Measurements from ENCODE around the gene COL26A1.
"Not testable (repeated sequence)": the region's sequence is repeated elsewhere in the genome, so short reads cannot be mapped to it uniquely, and the experiment has no call there.

Gene COL26A1

GRCh38 chr7:101505510-101505909 is 142.8 kb downstream of the COL26A1 start:
- not testable (repeated sequence) for DNase-seq

- no peak for DNase-seq
Observed at GRCh38 chr7:101506531-101506930, 143.9 kb downstream of the COL26A1 start.

- DNase-seq = no peak
Observed at GRCh38 chr7:101507327-101507726, 144.7 kb downstream of the COL26A1 start.

- DNase-seq = peak; percentile 75
Observed at GRCh38 chr7:101507791-101508252, 145.1 kb downstream of the COL26A1 start.

- DNase-seq = no peak
Observed at GRCh38 chr7:101510297-101510696, 147.6 kb downstream of the COL26A1 start.

GRCh38 chr7:101511965-101512364 is 149.3 kb downstream of the COL26A1 start:
- no peak for DNase-seq

GRCh38 chr7:101516851-101517250 is 154.2 kb downstream of the COL26A1 start:
- no peak for DNase-seq

- DNase-seq = no peak
Observed at GRCh38 chr7:101517304-101517703, 154.6 kb downstream of the COL26A1 start.

- DNase-seq = no peak
Observed at GRCh38 chr7:101518336-101518735, 155.7 kb downstream of the COL26A1 start.

GRCh38 chr7:101519324-101520023 is 156.8 kb downstream of the COL26A1 start:
- no peak for DNase-seq

- DNase-seq = no peak
Observed at GRCh38 chr7:101521430-101521925, 158.8 kb downstream of the COL26A1 start.

GRCh38 chr7:101522021-101522420 is 159.3 kb downstream of the COL26A1 start:
- no peak for DNase-seq

GRCh38 chr7:101527844-101528667 is 165.4 kb downstream of the COL26A1 start:
- DNase-seq = no peak

GRCh38 chr7:101529560-101529959 is 166.9 kb downstream of the COL26A1 start:
- no peak for DNase-seq

GRCh38 chr7:101531726-101532357 is 169.2 kb downstream of the COL26A1 start:
- no peak for DNase-seq

- DNase-seq = no peak
Observed at GRCh38 chr7:101532400-101533102, 169.9 kb downstream of the COL26A1 start.

GRCh38 chr7:101533103-101533465 is 170.4 kb downstream of the COL26A1 start:
- DNase-seq = no peak

GRCh38 chr7:101534015-101534803 is 171.5 kb downstream of the COL26A1 start:
- no peak for DNase-seq

GRCh38 chr7:101534873-101535272 is 172.2 kb downstream of the COL26A1 start:
- no peak for DNase-seq

- no peak for DNase-seq
Observed at GRCh38 chr7:101535351-101535751, 172.7 kb downstream of the COL26A1 start.

GRCh38 chr7:101536232-101536631 is 173.6 kb downstream of the COL26A1 start:
- no peak for DNase-seq

- no peak for DNase-seq
Observed at GRCh38 chr7:101536668-101537067, 174.0 kb downstream of the COL26A1 start.

Data from DMS53 (cell line).